ENCODE measurements around the gene ZCCHC17.

The ZCCHC17 gene

GRCh38 chr1:31412732-31413404 lies 116.0 kb downstream of the ZCCHC17 start, which contains the start of gene SERINC2:
SERINC2 (plus strand) TSS chr1:31413213; CDS start chr1:31413266, 53 bp downstream.
- peaks cover 49 to 68% (median 62%) of the 10 kb centered on the region in 11 experiments for H3K27me3 ChIP-seq
- H3K4me2 ChIP-seq = peak within 1 kb of the TSS; percentile 91 to 100 (median 99)
- peak within 1 kb of the TSS in 7 of 11 experiments; percentile 8 to 39 (median 31); a peak in 6 of 22 replicates for H3K27ac ChIP-seq
- TF ChIP-seq Cebpa-rat (IDR thresholded peaks at IDR 0.05) = no peak
- H4K20me1 ChIP-seq = peaks cover 0 to 38% (median 6%) of the 10 kb centered on the region in 11 experiments; a peak in 12 of 22 replicates
- no peaks in the 10 kb centered on the region for H3K9me3 ChIP-seq (replicated peaks in 1 of 11)
- H3K36me3 ChIP-seq = no peaks in the 10 kb centered on the region
- H3K9ac ChIP-seq = peak within 1 kb of the TSS; percentile 65 to 86 (median 74)
- peak within 1 kb of the TSS; percentile 61 to 82 (median 70) for H3K4me3 ChIP-seq
- H3K4me1 ChIP-seq = peaks cover 4 to 29% (median 19%) of the 10 kb centered on the region in 10 experiments; a peak in 17 of 20 replicates

GRCh38 chr1:31413405-31414001 lies 116.7 kb downstream of the ZCCHC17 start:
- Histone ChIP-seq H3K9me3 (replicated peaks in 1 of 11) (no peaks in the 10 kb centered on the region), H3K4me2 (peak overlapping the region; percentile 91 to 100 (median 99)), H3K27ac (peak overlapping the region in 7 of 11 experiments; percentile 8 to 39 (median 31); a peak in 6 of 22 replicates), H3K9ac (peak overlapping the region; percentile 65 to 86 (median 74)), H3K4me3 (peak overlapping the region; percentile 61 to 82 (median 70)), H4K20me1 (peaks cover 0 to 38% (median 6%) of the 10 kb centered on the region in 11 experiments; a peak in 12 of 22 replicates), H3K27me3 (peaks cover 49 to 68% (median 62%) of the 10 kb centered on the region in 11 experiments), H3K36me3 (no peaks in the 10 kb centered on the region), H3K4me1 (peaks cover 4 to 29% (median 19%) of the 10 kb centered on the region in 10 experiments; a peak in 17 of 20 replicates)
- TF ChIP-seq Cebpa-rat (IDR thresholded peaks at IDR 0.05) = no peak

Data from BLaER1 treated with 17β-estradiol and CSF1 and Interleukin-3, amounts not matched to agents 10 nM and 100 nM (cell line).